Left lobe of liver (tissue), 2 donors: ENCODE measurements around the gene UFD1. TPM values are rescaled to one million over a fixed set of nuclear protein-coding genes. Genes with fewer than 3 reads are reported as not detected.

Source experiments
- ATAC-seq: fragments of 200-7000 bp; cut with Tn5 transposase; one replicate; pipeline ENCODE4 v1.9.1; 2020; ENCODE audit warnings: mild to moderate bottlenecking, moderate library complexity
- DNase-seq: peaks from one replicate; pipeline ENCODE4 v3.0.0-alpha.2; 2020; ENCODE audit warnings: low spot score
- total RNA-seq: library from RNA; stranded (reverse); gene quantifications from one replicate; pipeline ENCODE4 v1.2.1, GENCODE V29; 2021
- donor health status: DM: no; HTN: no; CAD: no; lungs with moderate emphysema.
- donor health status: DM: no; HTN: yes; CAD: no.

The UFD1 gene
- total RNA-seq, 1 donor from 2014 or later, result 28.4 TPM

GRCh38 chr22:19431649-19432132, 47.3 kb downstream of the UFD1 start, which contains the start of gene HIRA:
Gene HIRA (minus strand): TSS chr22:19431733. CDS start chr22:19431476, 257 bp downstream.
- ATAC-seq (peak; percentile 68), DNase-seq (peak; percentile 84)

- peak; percentile 57 for ATAC-seq
- peak; percentile 91 for DNase-seq
Observed at GRCh38 chr22:19430890-19431541, 48.0 kb downstream of the UFD1 start.

- peak; percentile 84 for DNase-seq
- ATAC-seq, result peak; percentile 53
Observed at GRCh38 chr22:19429950-19430889, 48.8 kb downstream of the UFD1 start.

- peak; percentile 82 for ATAC-seq
- DNase-seq, result peak; percentile 74
Observed at GRCh38 chr22:19424186-19424500, 54.9 kb downstream of the UFD1 start.

- ATAC-seq (no peak), DNase-seq (no peak)
Observed at GRCh38 chr22:19422440-19423301, 56.3 kb downstream of the UFD1 start.

GRCh38 chr22:19420321-19420720, 58.7 kb downstream of the UFD1 start:
- no peak for ATAC-seq
- DNase-seq, result no peak

GRCh38 chr22:19419464-19420178, 59.4 kb downstream of the UFD1 start:
- no peak for ATAC-seq
- DNase-seq, result no peak

DNA sequence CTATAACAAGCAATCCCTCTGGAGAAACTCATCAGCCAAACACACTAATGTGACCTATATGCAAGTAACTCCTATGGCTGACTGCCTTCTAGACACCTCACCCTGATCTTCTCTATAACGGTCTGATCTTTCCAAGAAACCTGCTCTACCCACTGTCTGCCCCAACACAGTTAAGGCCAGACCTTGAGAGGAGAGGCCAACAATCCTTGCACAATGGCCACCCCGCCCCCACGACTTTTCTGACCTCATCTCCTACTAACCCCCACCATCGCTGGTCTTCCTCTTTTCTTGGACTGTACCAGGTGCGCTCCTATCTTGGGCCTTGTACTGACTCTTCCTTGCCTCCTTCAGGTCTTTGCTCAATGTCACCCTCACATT, 59.9 kb downstream of the UFD1 start:
- DNase-seq, result no peak
- ATAC-seq, result peak; percentile 57

- DNase-seq (no peak), ATAC-seq (no peak)
Observed at GRCh38 chr22:19412923-19413322, 66.1 kb downstream of the UFD1 start.

GRCh38 chr22:19412478-19412877, 66.5 kb downstream of the UFD1 start:
- no peak for ATAC-seq
- DNase-seq, result no peak

GRCh38 chr22:19411690-19412045, 67.3 kb downstream of the UFD1 start:
- DNase-seq (no peak), ATAC-seq (peak; percentile 37)

DNA sequence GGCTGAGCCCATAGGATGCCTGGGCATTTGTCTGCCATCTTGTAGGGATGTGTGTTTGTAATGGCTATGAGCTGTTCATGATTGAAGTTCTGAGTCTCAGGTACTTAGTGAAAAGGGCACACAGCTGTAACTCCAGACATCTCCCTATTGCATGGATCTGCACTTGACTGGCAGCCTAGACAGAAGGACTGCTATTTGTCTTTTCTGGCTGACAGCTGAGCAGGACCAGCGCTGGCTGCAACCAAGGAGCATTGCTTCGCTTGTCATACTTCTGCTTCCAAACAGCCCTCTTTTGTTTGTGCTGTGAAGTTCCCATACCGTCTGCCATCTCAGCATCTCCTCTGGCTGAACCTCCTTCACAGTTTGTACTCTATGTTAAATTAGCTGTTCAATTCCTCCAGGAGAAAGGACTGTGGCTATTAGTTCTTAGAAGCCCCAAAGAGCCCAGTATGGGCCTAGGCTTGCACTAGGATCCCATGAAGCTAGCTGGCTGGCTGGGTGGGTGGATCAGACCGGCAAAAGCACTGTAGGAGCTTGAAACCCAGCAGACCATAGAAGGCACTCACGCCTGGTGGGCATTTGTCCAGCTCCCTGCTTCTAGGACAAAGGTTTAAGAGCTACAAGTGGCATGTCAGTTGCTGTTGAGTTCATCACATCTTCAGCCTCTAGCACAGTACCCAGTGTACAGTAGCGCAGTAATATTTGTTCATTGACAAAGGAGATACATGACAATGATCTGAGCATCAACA, 67.9 kb downstream of the UFD1 start:
- peak; percentile 29 for ATAC-seq
- no peak for DNase-seq

DNA sequence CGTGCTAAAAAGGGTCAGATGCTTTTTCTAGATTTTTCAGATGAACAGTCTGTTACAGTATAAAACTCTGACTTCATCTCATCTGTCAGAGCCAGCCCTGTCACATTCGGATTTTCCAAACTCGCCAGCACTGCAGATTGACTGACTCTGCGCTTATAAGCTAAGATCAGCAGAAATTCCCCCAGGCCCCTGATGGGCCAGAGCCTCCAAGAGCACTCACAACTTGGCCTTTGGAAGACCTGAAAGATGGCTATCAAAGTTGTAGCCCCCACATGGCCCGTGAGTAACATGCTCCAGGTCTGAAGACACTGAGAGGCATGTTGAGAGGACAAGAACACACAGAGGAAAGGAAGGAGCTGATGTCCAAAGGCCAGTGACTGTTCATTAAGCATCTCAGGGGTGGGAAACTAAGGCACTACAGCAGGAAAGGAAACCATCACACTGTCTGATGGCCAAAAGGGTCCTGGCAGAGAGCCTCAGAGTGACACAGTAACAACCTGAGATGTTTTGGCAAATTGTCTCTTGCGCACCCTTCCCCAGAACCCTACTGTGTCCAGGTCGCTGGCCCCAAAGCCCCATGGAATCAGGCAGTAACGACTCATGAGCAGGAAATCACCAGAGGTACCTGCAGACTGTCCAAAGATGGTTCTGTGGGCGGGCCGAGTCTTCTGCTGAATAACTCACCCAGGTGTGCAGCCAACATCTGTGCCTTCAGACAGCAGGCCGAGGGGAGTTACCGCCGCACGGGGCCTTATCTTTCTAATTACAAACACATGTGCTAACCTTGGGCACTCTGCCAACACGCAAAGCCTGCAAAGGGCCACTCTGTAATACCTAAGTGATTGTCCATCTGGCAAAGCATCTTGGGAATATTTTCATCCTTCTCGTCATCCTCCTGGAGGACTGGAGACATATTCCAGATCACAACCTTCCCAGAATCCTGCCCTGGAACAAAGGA, 71.1 kb downstream of the UFD1 start:
- DNase-seq, result no peak
- ATAC-seq, result no peak

GRCh38 chr22:19406846-19407245, 72.1 kb downstream of the UFD1 start:
- ATAC-seq (no peak), DNase-seq (no peak)

- DNase-seq (no peak), ATAC-seq (peak; percentile 30)
Observed at GRCh38 chr22:19406281-19406811, 72.6 kb downstream of the UFD1 start.

GRCh38 chr22:19405652-19406051, 73.3 kb downstream of the UFD1 start:
- DNase-seq (no peak), ATAC-seq (peak; percentile 70)

DNA sequence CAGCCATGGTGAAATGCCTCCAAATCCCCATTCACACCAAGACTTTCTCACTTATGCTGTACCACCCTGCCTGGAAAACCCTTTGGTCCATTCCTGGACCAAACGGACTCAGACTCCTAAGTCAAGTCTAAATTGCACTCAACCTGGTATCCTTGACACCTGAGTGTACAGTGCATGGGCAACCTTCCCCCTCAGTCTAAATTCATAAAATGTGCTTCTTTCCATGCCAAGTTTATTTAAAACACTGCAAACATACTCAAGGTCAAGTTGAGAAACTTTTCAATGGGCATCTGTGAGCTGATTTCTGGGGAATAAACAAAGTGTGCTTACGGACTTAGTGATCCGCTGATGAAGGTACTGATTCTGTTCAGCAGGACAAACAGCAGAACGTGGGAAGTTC, 73.9 kb downstream of the UFD1 start:
- DNase-seq, result no peak
- ATAC-seq, result peak; percentile 53

- ATAC-seq (no peak), DNase-seq (no peak)
Observed at GRCh38 chr22:19404676-19405075, 74.3 kb downstream of the UFD1 start.
